GM23248 (cell line): Measurements from ENCODE around the gene ADAMTS9.

ENCODE experiments used
- EZH2 ChIP-seq: fragments of 200-600 bp; sonication (generic); IDR thresholded peaks from 2 replicates; pipeline ENCODE4 v1.6.1; 2018; ENCODE audit warnings: antibody characterized with exemption, mild to moderate bottlenecking; ENCODE audit not compliant: insufficient read depth, poor library complexity, severe bottlenecking
- EZH2phosphoT487 ChIP-seq: fragments of 200-600 bp; sonication (generic); IDR thresholded peaks from 2 replicates; pipeline ENCODE4 v1.6.1; 2018; ENCODE audit warnings: antibody characterized with exemption, moderate library complexity, mild to moderate bottlenecking, low read depth; ENCODE audit not compliant: insufficient read depth

- TF ChIP-seq EZH2 (no peak), EZH2phosphoT487 (no peak)
Observed at GRCh38 chr3:64638981-64639481, 48.8 kb downstream of the ADAMTS9 start.
